NOMO-1 treated with DMSO at 0.1 percent for 48 hours (cell line): Measurements from ENCODE around the gene DDN.
A peak's percentile ranks its signal among the peaks of the same experiment; 100 is the strongest.

Source experiments
- DNase-seq: peaks from one replicate; lab custom pipeline; 2025; ENCODE audit not compliant: unreplicated experiment; lab: John Stamatoyannopoulos, UW

The DDN gene

GRCh38 chr12:48985475-48985897 is 13.7 kb downstream of the DDN start:
- no peak for DNase-seq

GRCh38 chr12:48982397-48983080 is 16.6 kb downstream of the DDN start:
- no peak for DNase-seq

GRCh38 chr12:48981757-48982157 is 17.4 kb downstream of the DDN start:
- DNase-seq: no peak

GRCh38 chr12:48980953-48981756 is 18.0 kb downstream of the DDN start:
- DNase-seq: peak; percentile 6

- DNase-seq: no peak
Observed at GRCh38 chr12:48980389-48980952, 18.7 kb downstream of the DDN start.

GRCh38 chr12:48979602-48980388 is 19.4 kb downstream of the DDN start:
- DNase-seq: peak; percentile 11

GRCh38 chr12:48978741-48979601 is 20.2 kb downstream of the DDN start:
- no peak for DNase-seq

GRCh38 chr12:48978291-48978740 is 20.9 kb downstream of the DDN start, which contains the start of gene WNT1:
Gene WNT1, plus strand, starts transcription at chr12:48978322. Its CDS starts 329 bp downstream, at chr12:48978651.
- DNase-seq: no peak

- DNase-seq: peak; percentile 42
Observed at GRCh38 chr12:48977290-48978281, 21.6 kb downstream of the DDN start.

- DNase-seq: no peak
Observed at GRCh38 chr12:48973941-48974673, 25.1 kb downstream of the DDN start.

GRCh38 chr12:48973531-48973930 is 25.6 kb downstream of the DDN start:
- DNase-seq: no peak

GRCh38 chr12:48972952-48973483 is 26.2 kb downstream of the DDN start:
- DNase-seq: no peak

- DNase-seq: peak; percentile 59
Observed at GRCh38 chr12:48972213-48972951, 26.8 kb downstream of the DDN start.

- DNase-seq: no peak
Observed at GRCh38 chr12:48970702-48971334, 28.4 kb downstream of the DDN start.

GRCh38 chr12:48969833-48970701 is 29.1 kb downstream of the DDN start:
- DNase-seq: no peak
